LNCAP (cell line): ENCODE results near the gene ADGRL2.

ENCODE experiments used
- CTCF ChIP-seq: fragments of 450-650 bp; IDR thresholded peaks from 2 replicates; pipeline ENCODE4 v1.5.1; 2017; ENCODE audit warnings: mild to moderate bottlenecking

ADGRL2 gene

DNA sequence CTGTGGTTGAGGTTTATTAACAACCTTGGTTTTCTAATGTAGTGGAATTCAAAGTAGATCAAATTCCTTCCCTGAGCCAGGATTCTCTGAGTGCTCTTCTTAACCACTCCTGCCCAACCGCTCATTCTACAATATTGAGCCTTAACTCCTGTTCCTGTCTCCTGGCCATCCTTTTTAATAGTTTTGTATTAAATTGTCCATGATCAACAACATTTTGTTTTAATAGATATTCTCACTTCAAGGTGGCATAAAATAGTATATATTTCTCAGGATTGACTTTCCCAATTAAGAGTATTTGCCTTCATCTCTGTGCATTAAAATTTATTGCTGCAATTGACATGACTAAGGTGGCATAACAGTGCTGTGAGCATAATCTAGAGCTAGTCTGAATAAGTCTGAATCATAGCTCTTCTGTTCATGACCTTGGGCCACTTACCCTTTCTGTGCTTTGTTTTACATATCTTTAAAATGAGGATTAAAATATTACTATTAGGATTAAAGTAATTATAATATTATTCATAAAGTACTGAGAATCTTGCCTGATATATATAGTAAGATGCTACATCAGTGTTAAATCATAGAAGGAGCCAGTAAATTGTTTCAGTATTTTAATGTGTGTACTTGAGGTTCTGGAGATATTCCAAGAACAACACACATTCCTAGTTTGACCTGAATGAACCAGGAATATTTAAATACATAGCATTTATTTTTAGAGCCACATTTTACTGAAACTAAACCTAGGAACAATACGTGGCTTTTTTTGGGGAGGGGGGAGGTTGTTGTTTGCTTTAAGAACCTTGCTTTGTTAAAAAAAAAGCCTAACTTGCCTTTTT lies 76.4 kb downstream of the ADGRL2 start:
- no peak for TF ChIP-seq CTCF

DNA sequence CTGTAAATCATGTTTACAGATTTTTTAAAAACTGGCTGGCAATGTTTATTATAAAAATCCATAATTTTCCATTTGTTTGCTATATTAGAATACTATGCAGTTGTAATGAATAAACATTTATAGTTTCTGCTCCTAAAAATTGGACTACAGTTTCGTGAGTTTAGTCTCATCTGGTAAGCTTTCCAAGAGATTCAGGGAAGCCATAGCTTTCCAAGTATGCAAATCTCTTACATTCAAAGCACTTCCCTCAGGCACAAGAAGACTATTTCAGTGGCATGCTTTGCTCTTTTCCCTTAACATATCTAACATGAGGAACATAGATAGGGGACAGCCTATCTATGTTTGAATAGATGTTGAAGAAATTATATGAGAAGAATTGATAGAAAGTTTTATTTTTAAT lies 77.2 kb downstream of the ADGRL2 start:
- no peak for TF ChIP-seq CTCF

DNA sequence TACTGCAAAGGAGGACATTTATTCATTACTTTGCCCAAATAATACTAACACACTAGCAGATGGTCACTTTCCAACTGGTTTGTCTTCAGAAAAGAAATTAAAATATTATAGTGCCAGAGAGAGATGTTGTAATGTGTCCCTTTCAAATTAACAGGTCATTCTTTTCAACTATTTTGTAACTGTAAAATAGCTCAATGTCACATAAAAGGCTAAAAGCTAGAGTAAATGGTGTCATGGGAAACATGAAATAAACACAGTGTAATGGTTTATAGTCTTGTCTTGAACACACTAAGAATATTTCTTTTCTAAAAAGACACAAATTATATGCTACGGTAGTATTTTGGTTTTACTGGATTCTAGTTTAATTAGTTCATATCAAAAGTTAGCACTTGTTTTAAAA lies 77.8 kb downstream of the ADGRL2 start:
- no peak for TF ChIP-seq CTCF

DNA sequence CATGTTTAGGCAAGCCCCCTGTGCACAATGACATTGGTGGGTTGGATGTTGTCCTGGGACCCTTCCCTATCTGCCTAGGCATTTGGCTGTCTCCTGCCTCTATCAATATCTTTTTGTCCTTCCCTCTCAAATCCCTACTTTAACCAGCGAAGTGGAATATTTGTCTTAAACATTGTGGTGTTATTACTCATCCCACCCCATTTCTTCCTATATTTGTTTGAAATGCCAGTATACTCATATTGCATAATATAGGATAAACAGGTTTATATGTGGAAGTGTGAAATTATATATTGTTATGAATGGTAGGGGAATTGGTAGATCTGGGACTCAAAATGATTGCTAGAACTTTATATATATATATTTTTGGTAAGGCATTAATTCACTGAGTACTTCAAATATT lies 80.0 kb downstream of the ADGRL2 start:
- no peak for TF ChIP-seq CTCF

DNA sequence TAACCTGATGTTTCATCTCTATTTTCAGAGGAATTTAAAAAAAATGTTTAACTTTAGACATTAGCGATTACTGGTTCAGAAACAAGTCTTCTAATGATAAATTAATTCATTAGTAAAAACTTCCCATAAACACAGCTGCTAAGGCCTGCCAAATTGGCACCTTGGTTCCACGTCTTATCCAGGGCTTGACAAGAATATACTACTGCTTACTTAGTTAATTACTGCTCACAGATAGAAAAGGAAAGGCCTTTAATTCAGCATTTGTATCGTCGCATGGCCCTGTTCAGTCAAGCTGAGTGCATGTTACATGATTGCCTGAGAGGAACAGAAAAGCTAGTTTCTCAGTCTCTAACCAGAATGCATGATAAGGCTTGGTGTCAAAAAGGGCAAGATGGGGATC lies 84.6 kb downstream of the ADGRL2 start:
- TF ChIP-seq CTCF, result no peak

- no peak for TF ChIP-seq CTCF
Observed at GRCh38 chr1:81887421-81888144, 86.8 kb downstream of the ADGRL2 start.

GRCh38 chr1:81889166-81889565 lies 88.4 kb downstream of the ADGRL2 start:
- no peak for TF ChIP-seq CTCF
